HG03439 (cell line): ENCODE measurements around the gene TRAF2.

Experiments used
- ATAC-seq: cut with Tn5 transposase; IDR thresholded peaks from one replicate; pipeline ENCODE4 v1.9.1; 2021; ENCODE audit warnings: mild to moderate bottlenecking, moderate library complexity; ENCODE audit not compliant: unreplicated experiment

Gene TRAF2

DNA sequence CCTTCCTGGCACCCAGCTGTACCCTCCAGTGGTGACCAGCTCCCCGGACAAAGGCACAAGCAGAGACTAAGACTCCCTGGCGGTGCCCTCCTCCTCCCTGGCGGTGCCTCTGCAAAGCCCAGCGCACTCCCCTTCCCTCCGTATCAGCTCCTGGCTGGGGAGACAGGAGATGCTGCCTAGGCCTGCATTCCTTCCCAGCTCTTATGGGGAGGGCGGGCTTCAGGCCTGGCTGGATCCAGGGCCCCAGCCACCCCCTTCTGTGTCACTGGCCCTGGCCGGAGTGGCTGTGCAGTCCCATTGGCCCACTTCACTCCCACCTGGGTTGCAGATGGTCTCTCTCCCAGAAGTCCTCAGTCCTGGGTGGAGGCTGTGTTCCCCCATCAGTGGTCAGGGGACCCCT is 72.2 kb downstream of the TRAF2 start:
- ATAC-seq, result no peak

DNA sequence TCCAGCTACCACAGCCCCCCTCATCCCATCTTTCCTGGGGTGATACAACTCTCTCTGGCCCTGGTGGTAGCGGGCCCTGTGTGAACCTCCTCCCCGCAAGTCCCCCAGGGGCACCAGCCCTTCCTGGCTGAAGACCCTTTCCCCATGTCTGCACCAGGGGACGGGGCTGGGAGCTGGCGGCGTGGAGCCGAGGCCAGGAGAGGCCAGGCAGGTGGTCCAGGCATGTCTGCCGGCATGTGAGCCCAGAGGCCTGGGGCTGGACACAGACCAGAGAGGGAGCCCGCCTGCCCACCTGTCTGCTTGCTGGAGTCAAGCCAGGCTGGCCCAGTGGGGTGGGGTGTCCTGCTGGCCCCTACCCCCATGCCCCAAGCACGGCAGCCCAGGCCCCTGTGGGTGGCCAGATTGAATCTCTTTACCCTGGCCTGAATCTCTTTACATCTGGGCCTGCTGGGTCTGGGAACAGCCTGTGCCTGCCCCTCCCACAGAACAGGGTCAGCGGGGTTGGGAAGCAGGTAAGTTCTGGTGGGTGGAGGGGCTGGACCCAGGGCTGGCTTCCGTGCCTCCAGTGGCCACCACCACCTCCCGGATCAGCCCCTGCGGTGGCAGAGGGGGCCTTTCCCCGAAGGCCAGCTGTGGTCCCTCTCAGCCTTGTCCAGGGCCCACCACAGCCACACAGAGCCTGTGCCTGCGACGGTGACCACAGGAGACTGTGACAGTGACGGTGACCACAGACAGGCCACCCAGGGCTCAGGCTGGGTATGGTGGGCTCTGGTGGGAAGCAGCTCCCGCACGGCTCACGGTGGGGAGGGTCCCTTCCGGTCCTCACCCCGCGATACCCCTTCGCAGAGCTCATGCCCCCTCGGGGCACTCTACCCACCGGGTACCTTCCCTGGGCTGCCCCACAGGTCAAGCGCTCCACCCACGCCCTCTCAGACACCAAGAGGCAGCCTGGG is 72.9 kb downstream of the TRAF2 start:
- ATAC-seq, result no peak

DNA sequence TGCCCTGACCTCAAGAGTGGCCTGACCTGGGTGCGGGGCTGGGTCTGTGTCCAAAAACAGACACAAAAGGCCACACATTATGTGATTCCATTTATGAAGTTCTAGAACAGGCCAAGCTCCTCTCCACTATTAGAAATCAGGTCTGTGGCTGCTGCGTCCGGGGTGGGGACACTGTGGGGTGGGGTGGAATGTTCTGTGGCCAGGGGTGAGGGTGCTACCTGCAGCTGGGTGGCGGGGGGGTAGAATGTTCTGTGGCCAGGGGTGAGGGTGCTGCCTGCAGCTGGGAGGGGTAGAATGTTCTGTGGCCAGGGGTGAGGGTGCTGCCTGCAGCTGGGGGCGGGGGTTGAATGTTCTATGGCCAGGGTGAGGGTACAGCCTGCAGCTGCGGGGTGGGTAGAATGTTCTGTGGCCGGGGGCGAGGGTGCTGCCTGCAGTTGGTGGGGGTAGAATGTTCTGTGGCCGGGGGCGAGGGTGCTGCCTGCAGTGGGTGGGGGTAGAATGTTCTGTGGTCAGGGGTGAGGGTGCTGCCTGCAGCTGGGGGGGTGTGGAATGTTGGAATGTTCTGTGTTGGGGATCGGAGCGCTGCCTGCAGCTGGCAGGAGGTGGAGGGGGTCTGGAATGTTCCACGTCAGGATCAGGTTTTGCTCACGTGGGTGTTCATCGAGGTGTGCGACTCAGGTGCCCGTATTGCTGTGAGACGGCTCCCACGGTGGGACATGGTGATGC is 74.1 kb downstream of the TRAF2 start:
- ATAC-seq, result no peak

DNA sequence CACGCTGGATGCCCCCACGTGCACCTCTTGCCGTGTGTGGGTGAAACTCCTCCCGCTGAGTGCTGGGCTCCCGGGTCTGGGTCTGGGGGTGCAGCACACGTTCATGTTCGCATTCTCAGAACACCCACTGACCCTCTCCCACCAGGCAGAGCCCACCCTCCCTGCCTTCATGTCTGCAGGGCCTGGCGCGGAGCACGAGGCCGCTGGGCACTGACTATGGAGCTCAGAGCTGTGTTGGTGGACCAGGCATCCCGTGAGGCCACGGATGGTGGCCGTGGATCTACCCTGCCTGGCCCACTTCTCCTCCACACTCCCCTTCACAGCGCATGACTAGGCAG is 74.6 kb downstream of the TRAF2 start:
- no peak for ATAC-seq

DNA sequence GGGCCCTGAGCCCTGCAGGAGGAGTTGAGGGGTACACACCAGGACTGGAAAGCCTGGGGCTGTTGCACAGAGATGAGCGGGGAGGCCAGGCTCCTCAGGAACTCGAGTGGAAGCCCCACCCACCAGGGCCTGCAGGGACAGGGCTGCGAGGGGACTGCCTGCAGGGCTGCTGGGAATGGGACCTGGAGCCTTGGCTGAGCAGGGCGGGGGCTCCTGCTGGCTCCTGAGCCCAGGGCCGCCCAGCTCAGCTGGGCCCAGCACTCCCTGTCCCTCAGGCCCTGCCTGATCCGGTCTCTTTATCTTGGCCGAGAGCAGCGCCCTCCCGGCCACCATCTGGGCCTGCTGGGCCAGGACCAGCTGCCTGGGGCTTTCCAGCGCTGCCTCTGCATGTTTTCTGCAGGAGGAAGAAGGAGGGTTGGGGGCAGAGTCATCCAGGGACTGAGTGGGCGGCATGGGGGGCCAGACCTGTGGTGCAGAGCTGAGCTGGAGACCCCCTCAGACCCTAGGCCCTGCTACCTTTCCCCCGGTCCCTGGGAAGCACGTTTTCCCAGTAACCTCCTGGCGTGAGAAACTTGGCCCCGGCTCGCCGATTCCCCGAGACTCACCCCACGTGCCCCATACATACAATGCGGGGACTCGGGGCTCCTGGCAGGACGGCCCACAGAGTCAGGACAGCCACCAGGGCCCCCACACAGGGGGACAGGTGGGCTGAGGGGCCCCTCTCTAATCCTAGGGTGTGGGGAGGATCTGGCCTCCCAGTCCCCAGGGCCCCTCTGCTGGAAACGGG is 75.2 kb downstream of the TRAF2 start:
- ATAC-seq, result no peak

DNA sequence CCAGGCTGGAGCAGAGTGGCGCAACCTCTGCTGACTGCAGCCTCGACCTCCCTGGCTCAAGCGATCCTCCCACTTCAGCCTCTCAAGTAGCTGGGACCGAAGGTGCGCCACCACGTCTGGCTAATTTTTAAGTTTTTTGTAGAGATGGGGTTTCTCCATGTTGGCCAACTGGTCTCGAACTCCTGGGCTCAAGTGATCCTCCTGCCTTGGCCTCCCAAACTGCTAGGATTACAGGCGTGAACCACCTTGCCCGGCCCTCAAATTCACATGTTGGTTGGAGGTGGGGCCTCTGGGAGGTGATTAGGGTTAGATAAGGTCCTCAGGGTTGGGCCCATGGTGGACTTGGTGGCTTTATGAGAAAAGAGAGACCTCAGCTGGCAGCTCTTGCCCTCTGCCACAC is 75.8 kb downstream of the TRAF2 start:
- ATAC-seq, result no peak

DNA sequence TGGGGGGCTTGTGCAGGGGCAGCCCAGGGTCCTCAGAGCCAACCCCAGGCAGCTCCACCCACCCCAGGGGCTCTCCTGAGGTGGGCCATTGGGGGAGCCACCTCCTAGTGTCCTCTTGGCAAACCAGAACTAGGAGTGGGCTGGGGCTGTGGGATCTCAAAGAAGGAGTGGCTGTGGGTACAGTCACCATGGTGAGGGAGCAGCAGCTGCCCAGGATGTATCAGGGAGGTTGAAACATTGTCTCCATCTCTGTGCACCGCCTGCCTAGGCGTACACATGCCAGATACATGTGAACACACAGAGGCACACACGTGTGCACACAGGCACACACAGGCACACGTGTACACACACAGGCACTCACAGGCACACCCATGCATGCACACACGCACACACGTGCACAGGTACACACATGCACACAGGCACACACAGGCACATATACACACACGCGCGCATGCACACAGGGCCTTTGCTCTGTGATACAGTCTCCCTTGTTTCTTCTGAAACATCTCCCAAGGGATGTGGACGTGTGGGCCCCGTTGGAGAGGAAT is 76.5 kb downstream of the TRAF2 start:
- ATAC-seq, result no peak

DNA sequence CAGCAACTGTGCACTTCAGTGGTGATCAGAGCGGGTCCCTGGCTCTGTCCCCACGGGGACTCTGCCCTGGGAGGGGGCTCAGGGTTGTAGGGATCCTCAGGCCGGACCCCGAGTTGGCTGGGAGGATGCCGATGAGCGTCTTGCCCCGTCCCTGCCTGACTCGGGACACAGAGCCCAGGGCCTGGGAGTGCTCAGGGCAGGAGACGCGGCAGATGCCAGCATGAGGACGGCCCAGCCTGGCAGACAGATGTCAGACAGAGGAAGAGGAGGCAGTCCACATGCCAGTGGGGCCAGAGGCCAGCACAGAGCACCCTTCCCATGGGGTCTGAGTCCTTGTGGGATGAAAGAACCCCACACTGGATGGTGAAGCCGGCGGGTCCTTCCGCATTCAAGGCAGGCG is 77.0 kb downstream of the TRAF2 start:
- no peak for ATAC-seq

DNA sequence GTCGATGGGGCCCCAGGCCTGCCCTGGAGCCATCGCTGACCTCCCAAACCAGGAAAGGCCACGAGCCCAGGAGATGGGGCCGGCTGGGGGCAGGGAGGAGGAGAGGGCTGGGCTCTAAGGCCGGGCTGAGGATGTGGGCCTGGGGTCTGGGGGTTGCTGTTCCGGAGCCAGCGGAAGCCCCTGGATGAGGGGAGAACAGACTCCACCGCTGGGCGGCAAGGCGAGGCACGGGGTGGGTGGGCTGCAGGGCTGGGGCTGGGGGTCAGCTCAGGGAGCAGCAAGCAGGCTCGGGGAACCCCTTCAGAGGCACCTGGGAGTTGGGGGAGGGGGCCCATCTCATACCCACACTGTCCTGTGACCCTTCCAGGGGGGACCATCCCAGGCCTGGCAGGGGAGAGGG is 77.4 kb downstream of the TRAF2 start:
- no peak for ATAC-seq

DNA sequence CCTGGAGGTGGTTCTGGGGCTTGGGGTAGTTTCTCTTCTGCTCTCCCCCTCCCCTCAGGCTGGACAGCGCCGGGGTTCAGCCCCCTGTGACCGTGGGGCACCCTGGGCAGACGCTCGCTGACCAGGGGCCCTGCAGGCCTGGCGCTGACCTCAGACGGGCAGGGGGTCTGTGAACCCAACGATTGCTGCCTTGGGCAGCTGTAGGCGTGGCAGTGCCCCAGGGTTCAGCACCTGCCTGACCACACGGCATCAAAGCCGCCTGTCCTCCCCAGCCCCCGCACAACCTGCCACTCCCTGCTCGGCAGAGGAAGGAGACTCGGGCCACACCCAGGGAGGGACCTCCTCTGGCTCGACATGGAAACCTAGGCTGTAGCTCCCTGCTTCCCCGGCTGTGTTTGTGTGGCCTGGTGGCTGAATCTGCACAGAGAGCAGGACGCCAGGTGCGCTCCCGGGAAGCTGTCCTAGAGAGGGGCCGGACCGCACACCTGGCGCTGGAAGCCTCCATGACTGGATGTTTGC is 77.9 kb downstream of the TRAF2 start:
- ATAC-seq, result no peak

DNA sequence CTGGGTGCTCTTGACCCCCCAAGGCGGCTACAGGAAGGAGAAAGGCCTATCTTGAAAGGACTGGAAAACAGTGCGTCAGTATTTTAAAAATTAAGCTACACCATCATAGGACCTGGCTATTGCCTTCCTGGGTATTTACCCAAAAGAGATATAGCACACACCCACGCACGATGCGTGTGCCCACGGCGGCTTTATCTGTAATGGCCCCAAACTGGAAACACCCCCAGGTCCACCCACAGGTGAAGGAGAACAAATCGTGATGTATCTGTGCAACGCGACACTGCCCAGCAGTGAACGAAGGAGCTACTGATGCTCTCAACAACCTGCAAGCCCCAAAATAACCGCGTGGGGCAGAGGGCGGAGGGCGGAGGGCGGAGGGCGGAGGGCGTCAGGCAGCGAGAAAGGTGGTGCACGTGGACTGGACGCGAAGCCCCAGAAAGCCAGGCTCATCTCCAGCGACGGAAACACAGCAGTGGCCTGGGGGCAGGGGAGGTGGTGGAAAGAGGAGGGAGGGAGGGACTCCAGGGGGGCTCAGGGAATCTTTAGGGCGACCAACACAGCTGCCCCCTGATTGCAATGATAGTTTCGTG is 78.6 kb downstream of the TRAF2 start:
- no peak for ATAC-seq

DNA sequence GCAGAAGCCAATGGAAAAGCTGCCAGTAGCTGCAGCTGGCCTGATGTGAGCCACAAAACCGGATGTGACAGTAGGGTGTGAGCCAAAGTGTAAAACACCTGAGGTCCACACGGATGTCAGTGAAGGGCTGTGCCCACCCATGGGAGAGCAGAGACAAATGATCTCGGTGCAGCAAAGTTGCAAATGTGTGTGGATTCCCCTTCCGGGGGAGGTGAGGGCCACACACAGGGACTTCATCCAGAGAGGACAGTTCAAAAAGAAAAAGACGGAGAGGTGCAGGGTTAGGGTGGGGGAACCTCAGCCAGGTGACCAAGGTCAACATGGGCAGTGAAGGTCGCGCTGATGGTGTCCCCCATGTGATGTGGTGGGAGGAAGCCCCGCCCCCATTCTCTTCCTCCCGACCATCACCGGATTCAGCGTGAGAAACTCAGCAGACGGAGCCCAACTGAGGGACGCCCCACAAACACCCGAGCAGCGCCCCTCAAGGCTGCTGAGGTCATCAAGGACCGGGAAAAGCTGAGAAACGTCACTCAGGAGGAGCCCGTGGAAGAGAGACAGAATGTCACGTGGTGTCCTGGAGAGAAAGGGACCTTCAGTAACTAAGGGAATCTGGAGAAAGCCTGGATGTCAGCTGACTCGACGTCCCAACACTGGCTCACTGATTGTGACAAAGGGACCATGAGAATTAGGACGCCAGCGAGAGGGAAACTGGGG is 79.6 kb downstream of the TRAF2 start:
- no peak for ATAC-seq

DNA sequence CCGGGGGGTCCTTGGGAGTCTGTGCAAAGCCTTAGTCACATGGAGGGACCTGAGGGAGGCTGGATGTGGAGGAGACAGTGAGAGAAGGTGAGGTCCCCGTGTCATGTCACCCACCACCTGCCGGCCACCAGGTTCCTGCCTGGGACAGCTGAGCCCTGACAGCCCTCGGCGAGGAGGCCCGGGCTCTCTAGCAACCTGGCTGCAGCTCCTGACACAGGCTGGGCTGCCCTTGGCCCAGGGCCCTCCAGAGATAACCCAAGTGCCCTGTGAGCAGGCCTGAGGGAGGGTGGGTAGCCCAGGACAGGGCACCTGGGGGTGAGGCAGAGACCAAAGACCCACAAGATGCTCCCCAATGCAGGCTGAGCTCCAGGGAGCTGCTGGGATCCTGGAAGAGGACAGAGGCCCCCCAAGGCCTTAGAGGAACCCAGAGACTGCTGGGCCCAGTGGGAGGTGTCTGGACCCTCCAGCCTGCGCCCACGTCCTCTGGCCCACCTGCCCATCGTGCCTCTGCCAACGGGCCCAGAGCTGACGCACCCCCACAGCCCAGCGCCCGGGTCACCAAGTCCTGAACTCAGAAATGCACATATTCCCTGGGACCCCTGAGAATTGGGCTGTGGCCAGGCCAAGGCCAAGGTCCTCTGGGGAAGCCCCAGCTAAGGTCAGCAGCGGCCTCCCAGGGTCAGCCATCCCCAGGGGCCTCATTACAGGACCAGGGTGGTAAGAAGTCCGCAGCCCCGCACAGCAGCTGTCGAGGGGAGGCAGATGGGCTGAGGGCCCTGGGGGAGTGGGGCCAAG is 82.2 kb downstream of the TRAF2 start:
- ATAC-seq, result no peak

DNA sequence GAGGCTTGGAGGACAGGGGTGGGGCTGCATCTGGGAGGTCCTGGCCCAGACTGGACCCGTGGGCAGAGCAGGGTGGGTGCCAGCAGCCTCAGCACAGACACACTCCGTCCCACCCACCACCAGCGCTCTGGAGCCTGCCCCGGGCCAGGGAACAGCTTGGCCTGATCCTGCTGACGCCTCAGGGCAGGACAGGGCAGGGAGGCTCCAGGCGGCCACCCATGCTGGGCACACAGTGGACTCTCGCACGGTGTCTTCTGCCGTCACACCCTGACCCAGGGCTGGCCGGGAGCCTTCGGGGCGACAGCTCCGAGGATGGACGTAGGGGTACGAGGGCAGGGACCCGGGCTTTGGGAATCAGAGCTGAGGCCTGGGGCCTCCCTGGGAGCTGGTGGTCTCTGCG is 82.8 kb downstream of the TRAF2 start:
- ATAC-seq, result no peak

DNA sequence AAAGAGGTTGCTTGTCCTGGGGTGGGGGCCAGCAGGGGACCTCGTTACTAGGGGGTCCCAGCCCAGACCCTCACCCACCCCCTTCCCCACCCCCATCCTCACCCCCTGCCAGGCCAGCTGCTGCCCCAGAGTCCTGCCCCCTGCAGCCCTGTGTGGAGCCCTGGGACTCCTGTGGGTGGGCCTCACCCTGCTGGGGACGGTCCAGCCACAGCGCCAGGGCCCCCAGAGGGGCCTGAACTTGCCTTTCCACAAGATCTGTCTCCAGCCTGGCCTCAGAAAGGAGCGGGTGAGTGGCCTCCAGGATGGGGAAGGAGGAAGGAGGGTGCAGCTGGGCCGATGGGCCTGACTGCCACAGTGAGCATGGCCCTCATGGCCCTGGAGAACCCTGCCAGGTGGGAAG is 83.5 kb downstream of the TRAF2 start:
- ATAC-seq, result no peak

DNA sequence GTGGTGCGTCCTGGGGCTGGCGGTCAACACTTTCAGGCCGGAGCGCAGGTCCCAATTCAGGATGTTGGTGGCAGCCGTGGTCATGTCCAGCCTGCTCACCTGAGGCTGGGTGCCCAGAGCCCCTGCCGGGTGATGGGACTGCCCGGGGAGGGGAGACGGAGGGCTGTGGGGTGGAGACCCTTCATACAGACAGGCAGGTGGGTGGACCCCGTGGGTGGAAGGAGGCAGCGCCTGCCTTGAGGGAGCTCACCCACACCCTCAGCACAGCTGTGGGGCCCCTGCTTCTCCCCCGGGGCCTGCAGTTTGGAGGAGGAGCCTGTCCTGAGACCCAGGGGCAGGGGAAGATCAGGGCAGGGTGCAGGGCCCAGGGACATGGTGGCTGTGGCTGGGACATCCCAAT is 84.0 kb downstream of the TRAF2 start:
- ATAC-seq, result no peak

DNA sequence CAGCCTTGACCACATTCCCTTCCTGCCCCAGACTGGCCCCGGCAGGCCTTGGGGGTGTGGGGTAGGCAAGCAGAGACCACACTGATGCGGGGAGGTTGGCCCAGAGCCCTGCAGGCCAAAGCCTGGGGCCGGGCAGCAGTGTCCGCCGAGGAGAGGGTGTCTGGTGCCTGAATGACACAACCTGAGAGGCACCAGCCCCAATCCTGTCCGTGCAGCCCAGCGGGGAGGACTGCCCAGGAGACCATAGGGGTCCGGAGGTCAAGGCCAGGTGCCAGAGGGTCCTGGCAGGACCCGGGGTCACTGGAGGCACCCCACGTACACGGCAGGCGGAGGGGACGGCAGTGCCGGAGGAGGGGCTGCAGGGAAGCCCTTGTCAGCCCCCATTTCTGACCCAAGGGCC is 85.4 kb downstream of the TRAF2 start:
- ATAC-seq, result no peak

DNA sequence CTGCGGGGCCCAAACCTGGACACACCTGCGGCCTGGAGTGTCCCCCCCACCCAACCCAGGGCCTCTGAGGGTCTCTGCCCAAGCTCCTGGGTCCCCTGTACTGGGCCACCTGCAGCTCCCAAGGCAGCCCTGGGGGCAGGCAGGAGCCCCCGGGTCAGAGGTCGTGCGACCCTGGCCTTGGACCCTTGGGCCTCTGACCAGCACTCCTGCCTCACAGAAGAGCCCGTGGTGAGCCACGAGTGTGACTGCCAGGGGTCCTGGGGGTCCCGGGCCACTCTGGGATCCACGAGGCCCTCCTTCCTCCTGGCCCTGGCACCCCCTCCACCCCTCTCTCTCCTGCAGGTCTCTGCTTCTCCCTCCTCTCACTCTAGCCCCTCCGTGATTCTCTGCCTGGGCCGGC is 86.0 kb downstream of the TRAF2 start:
- ATAC-seq, result no peak

DNA sequence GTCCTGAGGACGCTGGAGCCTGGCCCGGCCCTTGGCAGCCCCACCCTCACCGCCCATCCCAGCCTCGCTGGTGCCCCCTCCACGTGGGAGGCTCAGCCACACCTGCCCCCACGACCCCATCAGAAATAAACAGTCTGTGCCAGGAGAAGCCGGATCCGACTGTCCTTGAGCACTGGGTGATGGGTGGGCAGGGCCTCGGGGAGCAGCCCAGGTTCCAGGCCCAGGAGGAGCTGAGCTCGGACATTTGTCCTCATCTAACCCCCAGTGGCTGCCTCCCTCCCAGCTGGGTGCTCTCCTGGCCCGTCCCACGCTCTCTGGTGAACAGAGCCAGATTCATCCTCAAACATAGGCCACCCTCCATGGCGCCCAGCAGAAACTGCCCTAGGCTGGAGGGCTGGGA is 86.4 kb downstream of the TRAF2 start:
- ATAC-seq, result no peak
